Prostate gland (tissue), 2 donors: ENCODE measurements around the gene NUDT1. TPM values are rescaled to one million over a fixed set of nuclear protein-coding genes. Genes with fewer than 3 reads are reported as not detected.

Experiments
- DNase-seq: peaks from one replicate; pipeline ENCODE4 v3.0.0-alpha.2; 2019; ENCODE audit warnings: low spot score
- H3K27ac ChIP-seq, 2 donors: fragments of 200-600 bp; sonication (generic); 2 replicates each; pipeline ENCODE4 v1.5.1; 2017 to 2019
- H3K27me3 ChIP-seq: fragments of 200-600 bp; sonication (generic); replicated peaks from 2 replicates; pipeline ENCODE4 v1.5.1; 2019; ENCODE audit not compliant: insufficient read depth
- H3K36me3 ChIP-seq, 2 donors: fragments of 200-600 bp; sonication (generic); 1 replicate in 1 of 2; 2 replicates in 1 of 2; pipeline versions ENCODE4 v1.5.1 to v1.8.1; 2017 to 2019
- H3K4me1 ChIP-seq: fragments of 200-600 bp; sonication (generic); replicated peaks from 2 replicates; pipeline ENCODE4 v1.5.1; 2019
- H3K4me3 ChIP-seq, 2 donors: fragments of 200-600 bp; sonication (generic); 2 replicates each; pipeline ENCODE4 v1.5.1; 2017 to 2019
- H3K9me3 ChIP-seq: fragments of 200-600 bp; sonication (generic); 2 replicates; pipeline ENCODE4 v1.5.1; 2017
- CTCF ChIP-seq, 4 experiments: fragments of 200-600 bp in 2 of 4; fragments of 450-650 bp in 2 of 4; sonication (generic) in 2 of 4; IDR thresholded peaks; 1 replicate in 3 of 4; 2 replicates in 1 of 4; pipeline ENCODE4 v1.5.1; 2016 to 2019; ENCODE audit warnings: antibody characterized with exemption in 4 of 4, mild to moderate bottlenecking in 2 of 4, moderate library complexity in 2 of 4
- POLR2A ChIP-seq: fragments of 450-650 bp; IDR thresholded peaks from one replicate; pipeline ENCODE4 v1.6.1; 2016; ENCODE audit warnings: antibody characterized with exemption, mild to moderate bottlenecking
- POLR2AphosphoS5 ChIP-seq: sonication (generic); formaldehyde crosslinking; IDR thresholded peaks from one replicate; pipeline ENCODE4 v1.6.1; 2017; ENCODE audit warnings: antibody characterized with exemption
- WGBS: methylation state at CpG from one replicate; pipeline ENCODE4 v1.1.5; 2018; 5-methylcytosine and 5-hydroxymethylcytosine counted together
- intact Hi-C: fragments of 100-400 bp; cut with DNase I; formaldehyde crosslinking; loops from one replicate; pipeline ENCODE4 v1.14.2; 2022
- total RNA-seq, 2 donors: library from RNA; depleted of rRNA; stranded (reverse); fragments of >200 nt; gene quantifications; one replicate each; pipeline ENCODE4 v1.1.0, GENCODE V29; 2016

The NUDT1 gene
- total RNA-seq, 2 donors from 2014 or later: 18.1 to 35.3 TPM

- Histone ChIP-seq H3K4me3 (no peak overlapping the region), H3K27ac (no peak overlapping the region), H3K27me3 (no peaks in the 10 kb centered on the region), H3K36me3 (no peaks in the 10 kb centered on the region), H3K9me3 (no peaks in the 10 kb centered on the region), H3K4me1 (no peaks in the 10 kb centered on the region)
- no peak for DNase-seq
- 89% methylated on average over 33 of the region's 33 CpGs for WGBS
- intact Hi-C loops: no loop called here
- TF ChIP-seq POLR2A (no peak), CTCF (IDR thresholded peaks at IDR 0.05) (no peak), POLR2AphosphoS5 (no peak)
Observed at GRCh38 chr7:2255145-2256139, 13.4 kb downstream of the NUDT1 start.

GRCh38 chr7:2256306-2257045 is 14.4 kb downstream of the NUDT1 start:
- H3K4me1 ChIP-seq: no peaks in the 10 kb centered on the region
- no peak for DNase-seq
- H3K9me3 ChIP-seq: no peaks in the 10 kb centered on the region
- no peaks in the 10 kb centered on the region for H3K27me3 ChIP-seq
- TF ChIP-seq POLR2AphosphoS5: no peak
- TF ChIP-seq CTCF (IDR thresholded peaks at IDR 0.05): no peak
- no peak for TF ChIP-seq POLR2A
- intact Hi-C loops: no loop called here
- H3K36me3 ChIP-seq: no peaks in the 10 kb centered on the region
- H3K4me3 ChIP-seq: no peak overlapping the region
- 94% methylated on average over 44 of the region's 44 CpGs for WGBS
- H3K27ac ChIP-seq: no peak overlapping the region

GRCh38 chr7:2257046-2257551 is 15.1 kb downstream of the NUDT1 start:
- no peaks in the 10 kb centered on the region for H3K27me3 ChIP-seq
- H3K9me3 ChIP-seq: no peaks in the 10 kb centered on the region
- H3K36me3 ChIP-seq: no peaks in the 10 kb centered on the region
- H3K4me1 ChIP-seq: no peaks in the 10 kb centered on the region
- intact Hi-C loops: no loop called here
- H3K4me3 ChIP-seq: no peak overlapping the region
- no peak for TF ChIP-seq CTCF (IDR thresholded peaks at IDR 0.05)
- no peak for TF ChIP-seq POLR2AphosphoS5
- no peak for TF ChIP-seq POLR2A
- no peak overlapping the region for H3K27ac ChIP-seq
- DNase-seq: no peak
- 95% methylated on average over 38 of the region's 38 CpGs for WGBS

- no peak overlapping the region for H3K27ac ChIP-seq
- H3K27me3 ChIP-seq: no peaks in the 10 kb centered on the region
- H3K4me3 ChIP-seq: no peak overlapping the region
- DNase-seq: no peak
- H3K9me3 ChIP-seq: no peaks in the 10 kb centered on the region
- 93% methylated on average over 17 of the region's 17 CpGs for WGBS
- intact Hi-C loops: no loop called here
- TF ChIP-seq POLR2A (no peak), CTCF (IDR thresholded peaks at IDR 0.05) (no peak), POLR2AphosphoS5 (no peak)
- H3K4me1 ChIP-seq: no peaks in the 10 kb centered on the region
- no peaks in the 10 kb centered on the region for H3K36me3 ChIP-seq
Observed at GRCh38 chr7:2257651-2258050, 15.6 kb downstream of the NUDT1 start.
